C4-2B (cell line): Measurements from ENCODE around the gene GUCY1B1.
A peak's percentile ranks its signal among the peaks of the same experiment; 100 is the strongest.

Experiments
- H3K27ac ChIP-seq: fragments of 450-650 bp; 2 replicates; pipeline ENCODE4 v1.5.1; 2017
- ZFX ChIP-seq: fragments of 450-650 bp; IDR thresholded peaks from 2 replicates; pipeline ENCODE4 v1.6.1; 2017
- TF ChIP-seq, protein P1 (sequence below): fragments of 450-650 bp; conservative IDR thresholded peaks from 2 replicates; pipeline ENCODE4 v1.5.1; 2017; ENCODE audit warnings: mild to moderate bottlenecking

GUCY1B1 gene

DNA sequence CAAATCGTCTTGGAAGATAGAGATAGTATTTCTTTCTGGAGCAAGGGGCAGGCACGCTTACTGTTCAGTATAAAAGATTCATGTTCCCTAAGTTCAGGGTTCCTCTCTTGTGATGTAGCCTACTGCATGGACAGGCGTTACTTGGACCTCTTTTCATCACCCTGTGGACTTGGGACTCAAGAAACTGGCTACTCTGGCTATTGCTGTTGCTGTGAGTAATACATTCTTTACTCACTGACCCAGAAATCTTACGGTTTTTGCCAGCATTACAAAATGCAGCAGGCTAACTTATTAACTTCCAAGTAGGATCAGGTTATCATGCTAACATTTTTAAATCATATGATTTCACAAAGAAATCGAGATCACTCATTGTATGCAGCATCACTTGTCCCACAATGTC lies 12.8 kb upstream of the GUCY1B1 start:
- no peak overlapping the region for H3K27ac ChIP-seq

DNA sequence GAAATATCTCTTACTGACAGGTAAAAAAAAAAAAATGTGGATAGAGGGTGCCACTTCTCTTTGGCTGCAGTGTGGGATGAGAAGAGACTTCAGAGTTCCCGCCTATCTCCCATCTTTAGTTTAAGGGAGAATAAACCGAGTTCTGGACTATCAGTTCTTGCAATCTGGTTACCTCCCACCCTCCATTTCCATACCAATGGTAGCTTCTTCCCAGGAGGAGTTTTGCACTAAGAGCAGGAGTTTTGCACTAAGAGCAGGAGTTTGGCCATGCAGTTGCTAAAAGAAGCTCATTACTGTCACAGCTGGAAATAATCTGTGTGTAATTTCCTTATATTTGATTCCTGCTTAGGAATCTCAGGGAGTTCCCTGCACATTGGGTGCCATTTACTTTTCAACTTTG lies 10.8 kb upstream of the GUCY1B1 start:
- H3K27ac ChIP-seq = no peak overlapping the region
- TF ChIP-seq, protein P1, sequence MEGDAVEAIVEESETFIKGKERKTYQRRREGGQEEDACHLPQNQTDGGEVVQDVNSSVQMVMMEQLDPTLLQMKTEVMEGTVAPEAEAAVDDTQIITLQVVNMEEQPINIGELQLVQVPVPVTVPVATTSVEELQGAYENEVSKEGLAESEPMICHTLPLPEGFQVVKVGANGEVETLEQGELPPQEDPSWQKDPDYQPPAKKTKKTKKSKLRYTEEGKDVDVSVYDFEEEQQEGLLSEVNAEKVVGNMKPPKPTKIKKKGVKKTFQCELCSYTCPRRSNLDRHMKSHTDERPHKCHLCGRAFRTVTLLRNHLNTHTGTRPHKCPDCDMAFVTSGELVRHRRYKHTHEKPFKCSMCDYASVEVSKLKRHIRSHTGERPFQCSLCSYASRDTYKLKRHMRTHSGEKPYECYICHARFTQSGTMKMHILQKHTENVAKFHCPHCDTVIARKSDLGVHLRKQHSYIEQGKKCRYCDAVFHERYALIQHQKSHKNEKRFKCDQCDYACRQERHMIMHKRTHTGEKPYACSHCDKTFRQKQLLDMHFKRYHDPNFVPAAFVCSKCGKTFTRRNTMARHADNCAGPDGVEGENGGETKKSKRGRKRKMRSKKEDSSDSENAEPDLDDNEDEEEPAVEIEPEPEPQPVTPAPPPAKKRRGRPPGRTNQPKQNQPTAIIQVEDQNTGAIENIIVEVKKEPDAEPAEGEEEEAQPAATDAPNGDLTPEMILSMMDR = no peak
- TF ChIP-seq ZFX = no peak

More for the DNA sequence above, 12.8 kb upstream of the GUCY1B1 start:
- TF ChIP-seq ZFX = no peak
- TF ChIP-seq, protein P1 = no peak

DNA sequence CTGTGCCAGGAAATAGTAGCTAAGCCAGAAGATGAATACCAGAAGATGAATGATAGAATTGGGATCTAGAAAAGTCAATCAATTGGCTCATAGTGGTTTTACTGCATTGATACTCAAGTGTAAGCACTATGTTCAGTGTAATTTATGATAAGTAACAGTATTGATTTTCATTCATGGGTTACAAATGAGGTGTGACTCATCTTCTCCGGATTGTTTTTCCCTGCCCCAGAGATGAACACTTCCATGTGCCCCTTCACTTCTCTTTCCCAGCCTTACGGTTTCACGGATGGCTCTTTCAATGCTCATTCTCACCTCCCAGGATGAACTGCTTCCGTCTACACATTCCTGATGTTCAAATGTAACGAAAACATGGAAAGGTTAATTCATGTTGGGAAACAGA lies 9.8 kb upstream of the GUCY1B1 start:
- no peak for TF ChIP-seq ZFX
- TF ChIP-seq, protein P1 = no peak
- no peak overlapping the region for H3K27ac ChIP-seq

DNA sequence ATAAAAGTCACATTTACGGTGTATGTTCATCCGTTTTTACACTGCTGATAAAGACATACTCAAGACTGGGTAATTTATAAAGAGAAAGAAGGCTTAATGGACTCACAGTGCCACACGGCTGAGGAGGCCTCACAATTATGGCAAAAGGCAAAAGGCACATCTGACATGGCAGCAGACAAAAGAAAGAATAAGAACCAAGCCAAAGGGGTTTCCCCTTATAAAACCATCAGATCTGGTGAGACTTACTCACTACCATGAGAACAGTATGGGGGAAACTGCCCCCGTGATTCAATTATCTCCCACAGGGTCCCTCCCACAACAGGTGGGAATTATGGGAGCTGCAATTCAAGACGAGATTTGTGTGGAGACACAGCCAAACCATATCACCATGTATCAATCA lies 7.3 kb upstream of the GUCY1B1 start:
- no peak overlapping the region for H3K27ac ChIP-seq
- TF ChIP-seq ZFX = no peak
- TF ChIP-seq, protein P1 = no peak

DNA sequence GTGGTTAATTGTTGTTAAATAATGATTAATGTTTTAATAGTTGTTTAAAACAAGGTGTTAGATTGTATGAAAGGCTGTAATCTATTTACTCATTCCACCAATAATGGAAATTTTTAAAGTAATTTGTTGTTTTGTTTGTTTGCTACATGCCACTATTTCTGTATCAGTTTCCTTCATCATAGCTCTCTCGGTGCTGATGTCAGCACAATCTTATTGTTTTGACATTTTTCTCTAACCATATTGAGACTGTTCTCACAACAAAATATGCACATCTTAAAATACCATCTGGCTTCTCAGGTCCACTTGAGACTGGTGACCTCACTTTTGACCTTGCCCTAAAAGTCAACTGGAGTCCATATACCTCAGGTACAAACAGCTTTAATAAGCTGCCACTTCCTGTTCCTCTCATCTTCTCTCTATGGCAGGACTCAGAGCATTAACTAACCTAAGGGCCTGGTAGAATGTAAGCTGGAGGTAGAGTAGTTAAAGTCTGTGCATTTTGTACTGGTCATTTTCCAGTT lies 1.0 kb upstream of the GUCY1B1 start:
- no peak overlapping the region for H3K27ac ChIP-seq
- TF ChIP-seq, protein P1 = no peak
- TF ChIP-seq ZFX = no peak

DNA sequence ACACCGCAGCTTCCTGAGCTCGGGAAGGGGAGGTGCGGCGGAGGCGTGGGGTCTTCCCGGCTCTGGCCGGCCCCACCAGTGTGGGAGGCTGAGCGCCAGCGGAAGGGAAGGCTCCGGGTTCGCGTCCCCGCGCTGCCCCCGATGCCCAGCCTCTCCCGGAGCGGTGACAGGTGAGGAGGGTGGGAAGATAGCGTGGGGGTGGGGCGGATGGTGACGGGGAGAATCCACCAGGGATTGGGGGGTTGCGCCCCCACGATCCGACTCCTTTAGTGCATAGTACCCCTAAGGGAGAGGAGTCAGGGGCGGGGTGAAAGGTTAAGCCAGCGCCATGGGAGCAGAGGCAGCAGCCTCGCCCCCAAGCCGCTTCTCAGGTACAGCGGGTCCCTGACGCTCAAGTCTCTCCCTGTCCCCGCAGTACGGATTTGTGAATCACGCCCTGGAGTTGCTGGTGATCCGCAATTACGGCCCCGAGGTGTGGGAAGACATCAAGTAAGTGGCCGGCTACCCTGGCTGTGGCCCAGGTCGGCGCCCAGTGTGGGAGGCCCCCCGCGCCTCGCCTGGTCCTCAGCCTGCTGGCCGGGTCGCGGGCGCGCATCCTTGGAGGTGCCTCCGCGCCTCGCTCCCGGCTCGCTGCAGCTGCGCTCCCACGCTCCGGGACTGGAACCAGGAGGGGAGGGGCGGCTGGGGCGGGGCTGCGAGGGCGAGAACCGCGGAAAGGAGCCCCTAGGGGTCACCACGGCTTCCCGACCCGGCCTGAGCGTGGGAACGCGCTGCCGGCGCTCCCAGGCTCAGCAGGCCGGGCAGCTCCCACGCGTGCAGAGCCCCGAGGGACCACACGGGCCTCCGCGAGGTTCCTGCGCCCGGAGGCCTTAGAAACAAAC lies 791 bp downstream of the GUCY1B1 start:
- peak overlapping the region; percentile 75 for H3K27ac ChIP-seq
- TF ChIP-seq, protein P1 = no peak
- TF ChIP-seq ZFX = no peak

DNA sequence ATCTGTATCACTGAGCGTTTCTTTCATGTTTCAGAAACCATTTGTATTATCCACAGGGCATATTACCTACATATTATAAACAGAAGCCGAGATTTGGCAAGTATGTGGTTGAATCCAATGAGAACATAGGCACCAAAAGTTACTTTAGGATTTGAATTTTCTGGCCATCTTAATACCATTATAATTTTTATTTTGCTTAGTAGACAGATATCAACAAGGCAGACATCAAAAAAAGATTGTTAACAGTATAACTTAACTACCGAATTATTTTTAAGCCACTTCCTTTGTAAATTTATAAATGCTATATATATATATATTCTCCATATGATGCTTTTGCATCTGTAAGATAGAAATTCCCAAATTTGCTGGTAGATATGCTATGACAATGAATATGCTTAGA lies 2.2 kb downstream of the GUCY1B1 start:
- TF ChIP-seq, protein P1 = no peak
- no peak for TF ChIP-seq ZFX
- H3K27ac ChIP-seq = no peak overlapping the region
